ENCODE data around the gene NEK1.

Gene NEK1, protein sequence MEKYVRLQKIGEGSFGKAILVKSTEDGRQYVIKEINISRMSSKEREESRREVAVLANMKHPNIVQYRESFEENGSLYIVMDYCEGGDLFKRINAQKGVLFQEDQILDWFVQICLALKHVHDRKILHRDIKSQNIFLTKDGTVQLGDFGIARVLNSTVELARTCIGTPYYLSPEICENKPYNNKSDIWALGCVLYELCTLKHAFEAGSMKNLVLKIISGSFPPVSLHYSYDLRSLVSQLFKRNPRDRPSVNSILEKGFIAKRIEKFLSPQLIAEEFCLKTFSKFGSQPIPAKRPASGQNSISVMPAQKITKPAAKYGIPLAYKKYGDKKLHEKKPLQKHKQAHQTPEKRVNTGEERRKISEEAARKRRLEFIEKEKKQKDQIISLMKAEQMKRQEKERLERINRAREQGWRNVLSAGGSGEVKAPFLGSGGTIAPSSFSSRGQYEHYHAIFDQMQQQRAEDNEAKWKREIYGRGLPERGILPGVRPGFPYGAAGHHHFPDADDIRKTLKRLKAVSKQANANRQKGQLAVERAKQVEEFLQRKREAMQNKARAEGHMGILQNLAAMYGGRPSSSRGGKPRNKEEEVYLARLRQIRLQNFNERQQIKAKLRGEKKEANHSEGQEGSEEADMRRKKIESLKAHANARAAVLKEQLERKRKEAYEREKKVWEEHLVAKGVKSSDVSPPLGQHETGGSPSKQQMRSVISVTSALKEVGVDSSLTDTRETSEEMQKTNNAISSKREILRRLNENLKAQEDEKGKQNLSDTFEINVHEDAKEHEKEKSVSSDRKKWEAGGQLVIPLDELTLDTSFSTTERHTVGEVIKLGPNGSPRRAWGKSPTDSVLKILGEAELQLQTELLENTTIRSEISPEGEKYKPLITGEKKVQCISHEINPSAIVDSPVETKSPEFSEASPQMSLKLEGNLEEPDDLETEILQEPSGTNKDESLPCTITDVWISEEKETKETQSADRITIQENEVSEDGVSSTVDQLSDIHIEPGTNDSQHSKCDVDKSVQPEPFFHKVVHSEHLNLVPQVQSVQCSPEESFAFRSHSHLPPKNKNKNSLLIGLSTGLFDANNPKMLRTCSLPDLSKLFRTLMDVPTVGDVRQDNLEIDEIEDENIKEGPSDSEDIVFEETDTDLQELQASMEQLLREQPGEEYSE (N-terminal part only)

DNA sequence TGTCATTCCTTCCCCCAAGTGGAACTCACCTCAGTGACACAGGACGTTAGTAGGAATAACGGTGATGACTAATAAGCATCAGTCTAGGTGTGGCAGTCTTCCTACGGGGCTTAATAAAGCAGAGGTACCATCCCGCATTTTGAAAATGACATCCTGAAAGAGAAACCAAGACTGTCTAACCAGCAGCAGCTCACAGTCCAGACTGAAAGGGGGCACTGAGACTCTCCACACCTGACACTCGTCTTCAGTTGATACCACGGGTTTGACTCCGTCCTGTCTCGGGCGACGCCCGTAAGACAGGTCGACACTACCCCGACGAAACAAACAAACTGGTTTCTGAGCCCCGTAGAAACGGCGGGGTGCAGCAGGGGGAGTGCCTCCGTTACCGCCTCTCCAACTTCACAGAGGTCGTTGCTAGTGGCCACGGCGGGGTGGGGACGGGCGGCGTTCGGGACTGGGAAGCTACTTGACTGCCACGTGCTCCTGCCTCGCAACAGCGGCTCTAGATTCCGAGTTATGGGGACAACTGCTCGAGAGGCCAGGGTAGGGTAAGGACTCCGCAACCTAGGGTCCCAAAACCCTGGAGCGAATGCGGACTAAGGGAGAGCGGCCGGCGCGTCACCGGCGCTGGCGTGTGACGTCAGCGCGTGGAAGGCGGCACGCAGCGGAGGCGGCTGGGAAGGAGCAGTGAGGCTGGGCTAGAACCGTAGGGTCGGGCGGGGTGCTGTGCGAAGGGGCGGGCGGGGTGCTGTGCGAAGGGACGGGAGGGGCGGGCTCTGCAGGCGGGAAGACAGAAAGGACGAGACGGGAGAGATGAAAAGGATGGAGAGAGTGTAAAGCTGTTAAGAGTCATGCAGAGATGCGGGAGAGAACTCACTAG lies at the start of gene NEK1:
Gene NEK1 (minus strand): TSS at position 593 of the 880 bp plus-strand sequence. CDS start 9,953 bp downstream, outside the sequence.
- in situ Hi-C loops (cut with HindIII; ENCODE audit: low pct_unique_long_range_greater_than_20kb, low sequenced_read_pairs), result no loop called here
- peak; percentile 57 to 89 for DNase-seq (ENCODE audit: low read depth in 1 of 2, low spot score in 1 of 2)
- TF ChIP-seq JUND (IDR thresholded peaks at IDR 0.05; ENCODE audit: low read depth), result no peak

DNA sequence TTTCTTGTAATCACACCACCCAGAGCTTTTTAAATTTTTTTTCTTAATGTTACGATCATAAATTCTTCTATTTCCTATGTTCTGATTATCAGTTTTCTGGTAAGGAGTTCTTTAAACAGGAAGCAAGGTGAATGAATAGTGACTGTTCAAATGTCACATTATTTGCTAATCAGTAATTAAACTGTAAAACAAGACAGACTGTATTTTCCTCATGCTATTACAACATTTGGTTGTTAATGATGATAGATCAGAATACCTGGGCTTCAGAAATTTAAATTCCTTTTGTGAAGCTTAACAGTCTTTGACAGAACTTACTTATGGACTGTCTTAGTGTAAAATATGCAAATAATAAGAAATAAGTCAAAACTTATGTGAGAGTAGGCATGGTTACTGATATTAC lies 49.4 kb upstream of the NEK1 start:
- no peak for TF ChIP-seq JUND (IDR thresholded peaks at IDR 0.05; ENCODE audit: low read depth)
- no peak for DNase-seq (ENCODE audit: low read depth in 1 of 2, low spot score in 1 of 2)
- in situ Hi-C loops (cut with HindIII; ENCODE audit: low pct_unique_long_range_greater_than_20kb, low sequenced_read_pairs), result no loop called here

DNA sequence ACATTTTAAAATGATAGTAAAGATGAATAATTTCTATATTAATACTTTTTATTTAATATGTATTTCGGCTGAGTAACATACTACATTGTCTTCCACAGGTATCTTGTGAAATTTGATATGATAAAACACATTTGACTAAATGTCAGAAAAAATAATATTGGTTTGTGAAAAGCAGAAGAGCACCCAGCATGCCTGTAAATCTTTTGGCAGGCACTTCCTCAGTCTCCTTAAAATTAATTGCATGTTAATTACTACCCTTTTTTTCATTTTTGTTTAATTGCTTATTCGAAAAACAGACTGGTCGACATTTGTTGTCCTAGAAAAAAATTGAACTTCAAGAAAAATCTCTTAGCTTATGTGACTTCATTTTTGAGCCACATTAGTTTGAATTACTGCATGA lies 48.5 kb upstream of the NEK1 start:
- DNase-seq (ENCODE audit: low read depth in 1 of 2, low spot score in 1 of 2), result no peak
- in situ Hi-C loops (cut with HindIII; ENCODE audit: low pct_unique_long_range_greater_than_20kb, low sequenced_read_pairs), result no loop called here
- no peak for TF ChIP-seq JUND (IDR thresholded peaks at IDR 0.05; ENCODE audit: low read depth)

DNA sequence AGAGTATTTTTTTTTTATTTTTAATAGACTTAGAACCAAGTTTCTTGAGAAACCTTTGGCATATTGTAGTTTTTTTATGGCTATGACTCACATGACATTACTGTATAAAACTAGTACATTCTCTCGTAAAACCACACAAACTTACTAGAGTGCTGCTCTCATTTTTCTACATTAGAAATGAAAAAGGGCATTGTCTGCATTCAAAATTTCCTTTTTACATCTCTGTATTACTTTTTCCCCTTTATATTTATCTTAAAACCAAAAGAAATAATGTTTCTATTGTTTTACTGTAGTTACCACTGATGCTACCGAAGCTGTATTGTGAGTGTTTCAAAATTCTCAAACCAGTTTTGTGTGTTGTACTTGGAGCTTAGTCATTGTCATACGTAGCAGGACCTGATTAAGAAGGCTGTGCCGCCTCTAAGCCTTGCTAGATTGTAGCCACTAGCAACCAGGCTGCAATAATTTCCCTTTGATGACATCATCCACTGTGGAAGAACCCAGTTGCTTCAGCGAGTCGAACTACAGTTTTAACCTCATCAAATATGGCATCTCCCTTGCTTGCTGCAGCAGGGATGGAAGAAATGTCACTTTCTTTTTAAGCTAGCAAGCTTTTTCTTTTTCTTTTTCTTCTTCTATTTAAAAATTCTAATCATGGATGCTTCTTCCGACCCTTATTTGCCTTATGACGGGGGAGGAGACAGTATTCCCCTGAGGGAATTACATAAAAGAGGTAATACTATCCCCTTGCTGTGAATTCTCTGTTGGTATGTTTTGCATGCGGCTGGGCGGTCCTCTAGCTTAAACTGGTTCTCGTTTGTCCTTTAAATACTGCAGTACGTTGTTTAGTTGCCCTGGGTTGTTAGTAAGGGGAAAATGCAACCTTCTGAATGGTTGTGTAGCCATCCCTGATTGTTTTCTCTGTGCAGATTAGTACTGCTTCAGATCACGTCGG lies 47.6 kb upstream of the NEK1 start:
- no peak for TF ChIP-seq JUND (IDR thresholded peaks at IDR 0.05; ENCODE audit: low read depth)

DNA sequence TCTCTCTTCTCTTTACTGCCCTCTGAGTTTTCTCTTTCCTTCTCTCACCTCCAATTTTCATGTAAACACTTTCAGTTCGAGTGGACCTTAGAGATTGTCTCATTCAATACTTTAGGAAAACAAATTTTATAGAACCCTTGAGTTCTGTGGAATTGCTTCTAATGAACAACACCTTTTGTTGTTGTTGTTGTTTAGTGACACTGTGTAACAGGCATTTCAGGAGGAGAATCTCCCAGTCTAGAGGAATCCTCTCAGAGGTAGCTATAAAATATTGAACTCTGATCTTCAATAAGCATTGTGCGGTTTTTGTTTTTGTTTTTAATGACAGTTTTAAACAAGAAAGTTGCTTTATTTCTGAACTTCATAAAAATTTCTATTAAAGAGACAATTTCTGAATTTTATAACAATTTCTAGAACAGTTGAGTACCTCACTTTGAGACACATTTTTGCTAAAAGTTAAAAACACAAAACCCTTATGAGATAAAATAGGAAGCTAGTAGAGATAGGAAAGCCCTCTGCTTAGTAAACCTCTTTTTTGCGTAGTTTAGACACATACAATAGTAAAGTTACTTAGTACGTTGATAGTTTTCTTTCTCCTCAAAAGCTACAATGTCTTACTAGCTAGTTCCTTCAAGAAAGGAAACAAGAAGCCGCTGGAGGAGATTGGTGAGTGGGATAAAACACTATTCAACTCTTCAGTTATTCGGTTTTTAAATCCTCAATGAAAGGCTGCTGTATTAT lies 46.8 kb upstream of the NEK1 start:
- in situ Hi-C loops (cut with HindIII; ENCODE audit: low pct_unique_long_range_greater_than_20kb, low sequenced_read_pairs), result no loop called here
- no peak for DNase-seq (ENCODE audit: low read depth in 1 of 2, low spot score in 1 of 2)
- TF ChIP-seq JUND (IDR thresholded peaks at IDR 0.05; ENCODE audit: low read depth), result no peak

More for the DNA sequence above, 47.6 kb upstream of the NEK1 start:
- in situ Hi-C loops (cut with HindIII; ENCODE audit: low pct_unique_long_range_greater_than_20kb, low sequenced_read_pairs), result no loop called here
- DNase-seq (ENCODE audit: low read depth in 1 of 2, low spot score in 1 of 2), result peak; percentile 35 to 92

DNA sequence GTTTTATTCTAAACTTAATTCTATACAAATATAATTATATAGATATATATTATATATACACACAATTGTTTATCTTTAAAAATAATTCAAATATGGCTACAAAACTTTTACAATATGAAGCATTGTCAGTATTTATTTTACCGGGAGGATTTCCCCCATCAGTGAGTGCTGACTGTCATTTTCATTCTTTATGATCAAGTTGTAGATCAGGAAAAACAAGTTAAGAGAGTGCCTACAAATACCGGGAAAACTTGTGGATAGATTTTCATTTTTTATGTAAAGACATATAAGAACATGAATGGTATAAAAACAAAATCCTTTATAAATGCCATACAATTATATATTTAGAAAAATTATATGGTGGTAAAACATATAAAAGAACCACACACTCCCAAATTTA lies 45.8 kb upstream of the NEK1 start:
- in situ Hi-C loops (cut with HindIII; ENCODE audit: low pct_unique_long_range_greater_than_20kb, low sequenced_read_pairs), result no loop called here
- no peak for TF ChIP-seq JUND (IDR thresholded peaks at IDR 0.05; ENCODE audit: low read depth)
- DNase-seq (ENCODE audit: low read depth in 1 of 2, low spot score in 1 of 2), result peak in 1 of 2 experiments; percentile 18

DNA sequence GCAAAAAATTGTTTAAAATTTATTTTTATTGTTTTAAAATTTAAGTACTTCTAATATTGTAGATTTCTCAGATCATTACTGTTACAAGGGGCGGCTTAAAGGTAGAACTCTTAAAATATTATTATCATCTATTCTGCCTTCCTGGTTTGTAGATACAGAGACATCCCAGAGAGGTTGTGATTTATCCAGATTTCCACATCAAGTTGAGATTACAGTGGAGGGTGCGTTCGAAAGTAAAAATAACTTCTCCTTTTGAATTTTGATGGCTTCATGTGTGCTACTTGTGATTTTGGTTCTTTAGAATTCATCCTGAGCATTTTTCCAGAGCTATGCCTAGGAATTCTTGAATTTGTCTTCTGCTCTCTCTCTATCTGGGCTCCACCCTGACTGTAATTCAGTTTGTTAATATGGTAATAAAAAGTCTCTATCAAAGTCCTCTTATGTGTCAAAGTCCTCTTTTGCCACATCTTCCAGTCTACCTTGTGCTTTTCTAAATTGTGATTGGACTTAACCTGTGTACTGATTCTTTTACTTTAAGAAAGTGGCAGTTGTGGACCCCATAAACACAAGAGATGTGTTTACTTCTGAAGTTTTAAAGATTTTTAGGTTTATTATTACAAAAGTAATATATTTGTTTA lies 45.2 kb upstream of the NEK1 start:
- no peak for TF ChIP-seq JUND (IDR thresholded peaks at IDR 0.05; ENCODE audit: low read depth)
- no peak for DNase-seq (ENCODE audit: low read depth in 1 of 2, low spot score in 1 of 2)

DNA sequence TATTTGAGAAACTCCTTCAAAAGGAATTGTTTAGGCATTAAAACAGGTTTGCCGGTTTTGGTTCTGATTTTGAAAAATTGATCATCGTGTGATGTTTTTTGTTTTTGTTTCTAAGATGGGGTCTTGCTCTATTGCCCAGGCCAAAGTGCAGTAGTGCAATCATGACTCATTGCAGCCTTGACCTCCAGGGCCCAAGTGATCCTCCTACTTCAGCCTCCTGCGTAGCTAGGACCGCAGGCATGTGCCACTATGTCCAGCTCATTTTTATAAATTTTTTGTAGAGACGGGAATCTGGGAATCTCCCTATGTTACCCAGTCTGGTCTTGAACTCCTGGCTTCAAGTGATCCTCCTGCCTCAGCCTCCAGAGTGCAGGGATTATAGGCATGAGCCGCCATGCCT lies 43.0 kb upstream of the NEK1 start:
- in situ Hi-C loops (cut with HindIII; ENCODE audit: low pct_unique_long_range_greater_than_20kb, low sequenced_read_pairs), result no loop called here
- DNase-seq (ENCODE audit: low read depth in 1 of 2, low spot score in 1 of 2), result no peak
- no peak for TF ChIP-seq JUND (IDR thresholded peaks at IDR 0.05; ENCODE audit: low read depth)

More for the DNA sequence above, 45.2 kb upstream of the NEK1 start:
- in situ Hi-C loops (cut with HindIII; ENCODE audit: low pct_unique_long_range_greater_than_20kb, low sequenced_read_pairs), result no loop called here

DNA sequence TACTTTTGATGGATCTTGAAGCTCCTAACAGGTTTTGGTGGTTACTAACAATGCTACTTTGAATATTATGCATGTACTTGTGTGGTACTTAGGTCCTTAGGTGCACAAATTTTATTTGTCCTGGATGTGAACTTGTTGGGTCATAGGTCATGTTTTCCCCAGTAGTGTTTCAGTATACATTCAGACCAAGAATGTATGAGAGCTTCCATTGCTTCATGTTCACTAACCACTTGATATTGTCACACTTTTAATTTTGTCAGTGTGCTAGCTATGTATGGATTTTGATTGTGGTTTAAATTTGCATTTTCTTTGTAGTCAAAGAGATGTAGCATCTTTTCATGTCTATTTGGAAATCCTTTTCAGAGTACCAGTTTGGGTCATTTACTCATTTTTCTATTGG lies 40.2 kb upstream of the NEK1 start:
- DNase-seq (ENCODE audit: low read depth in 1 of 2, low spot score in 1 of 2), result no peak
- no peak for TF ChIP-seq JUND (IDR thresholded peaks at IDR 0.05; ENCODE audit: low read depth)
- in situ Hi-C loops (cut with HindIII; ENCODE audit: low pct_unique_long_range_greater_than_20kb, low sequenced_read_pairs), result no loop called here

Measured in T47D (cell line).